Hematopoietic multipotent progenitor cell (in vitro differentiated cells): ENCODE data around the gene TGM5. TPM values are rescaled to one million over a fixed set of nuclear protein-coding genes. Genes with fewer than 3 reads are reported as not detected.
"Not testable (repeated sequence)": the region's sequence is repeated elsewhere in the genome, so short reads cannot be mapped to it uniquely, and the experiment has no call there.

ENCODE experiments used
- DNase-seq, 3 donors: peaks; one replicate each; pipeline ENCODE4 v3.0.0-alpha.2; 2011 to 2015; ENCODE audit warnings: low read depth in 2 of 3, low spot score in 2 of 3
- total RNA-seq: library from RNA; depleted of rRNA; stranded (reverse); fragments of >200 nt; gene quantifications from one replicate; pipeline ENCODE4 v1.2.3, GENCODE V29; 2012

The TGM5 gene
- total RNA-seq, 1 donor, result under 0.01 TPM

DNA sequence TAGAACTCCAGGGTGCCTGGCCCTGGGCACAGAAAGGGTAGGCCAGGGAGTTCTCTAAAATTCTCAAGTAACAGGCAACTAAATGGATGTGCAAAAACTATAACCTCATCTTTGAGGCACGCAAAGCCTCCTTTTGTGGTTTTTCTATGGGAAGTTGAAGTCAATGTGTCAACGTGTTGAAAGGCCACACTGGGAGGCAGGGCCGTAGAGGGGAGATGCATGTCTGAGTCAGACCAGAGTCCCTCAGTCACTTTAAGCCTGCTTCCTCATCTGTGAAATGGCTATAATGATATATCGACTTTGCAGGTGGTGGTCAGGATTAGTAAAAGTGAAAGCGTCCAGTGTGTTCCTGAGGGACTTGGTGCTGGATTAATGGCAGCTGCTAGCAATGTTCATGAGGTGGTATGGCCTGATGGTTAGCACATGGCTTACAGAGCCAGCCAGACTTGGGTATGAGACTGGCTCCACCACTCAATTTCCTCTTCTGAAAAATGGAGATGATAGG is 17.0 kb downstream of the TGM5 start:
- DNase-seq, result peak in 2 of 3 donors; percentile 85 to 91

DNA sequence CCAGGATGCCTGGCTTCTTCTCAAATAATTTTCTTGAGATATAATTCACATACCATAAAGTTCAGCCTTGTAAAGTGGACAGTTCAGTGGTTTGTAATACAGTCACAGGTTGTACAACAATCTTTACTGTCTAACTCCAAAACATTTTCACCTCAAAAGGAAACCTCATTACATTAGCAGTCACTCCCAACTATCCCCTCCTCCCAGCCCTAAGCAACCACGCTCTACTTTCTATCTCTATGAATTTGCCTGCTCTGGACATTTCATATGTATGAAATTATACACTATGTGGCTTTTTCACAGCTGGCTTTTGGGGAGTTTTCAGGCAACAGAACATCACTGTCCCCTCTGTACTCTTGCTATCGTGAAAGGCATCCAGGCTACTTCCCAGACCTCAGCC is 17.5 kb downstream of the TGM5 start:
- DNase-seq, result no peak

- no peak for DNase-seq
Measured at GRCh38 chr15:43246261-43246774, 20.4 kb downstream of the TGM5 start.

GRCh38 chr15:43244092-43244491 is 22.6 kb downstream of the TGM5 start:
- no peak for DNase-seq

DNA sequence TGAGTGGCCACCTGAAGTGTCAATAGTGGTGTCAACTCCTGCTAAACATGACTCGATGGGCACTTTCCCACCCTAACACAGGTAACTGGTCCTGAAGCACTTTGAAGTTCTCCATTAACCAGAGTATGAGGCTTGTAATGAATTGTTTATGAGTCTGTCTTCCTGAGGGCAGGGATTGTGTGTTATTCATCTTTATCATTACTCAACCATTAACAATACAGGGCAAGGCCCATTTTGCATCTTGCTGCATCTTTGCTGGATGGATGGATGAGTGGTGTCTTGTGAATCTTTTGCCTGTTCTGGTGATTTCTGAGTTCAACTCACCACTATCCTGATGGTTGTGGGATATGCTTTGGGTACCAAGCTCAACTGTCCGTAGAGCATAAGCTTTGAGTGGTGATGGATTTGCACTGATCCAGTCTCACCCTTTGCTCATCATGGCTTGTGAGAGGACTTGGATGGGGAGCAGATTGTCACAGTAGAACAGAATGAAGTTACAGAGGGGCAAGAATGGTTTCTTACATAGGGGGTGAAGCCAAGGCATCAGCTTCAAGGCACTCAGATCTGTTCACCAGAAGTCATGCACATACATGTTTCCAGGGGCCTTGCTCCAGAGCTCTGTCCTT is 23.6 kb downstream of the TGM5 start:
- no peak for DNase-seq

GRCh38 chr15:43242616-43243015 is 24.1 kb downstream of the TGM5 start:
- no peak for DNase-seq

DNA sequence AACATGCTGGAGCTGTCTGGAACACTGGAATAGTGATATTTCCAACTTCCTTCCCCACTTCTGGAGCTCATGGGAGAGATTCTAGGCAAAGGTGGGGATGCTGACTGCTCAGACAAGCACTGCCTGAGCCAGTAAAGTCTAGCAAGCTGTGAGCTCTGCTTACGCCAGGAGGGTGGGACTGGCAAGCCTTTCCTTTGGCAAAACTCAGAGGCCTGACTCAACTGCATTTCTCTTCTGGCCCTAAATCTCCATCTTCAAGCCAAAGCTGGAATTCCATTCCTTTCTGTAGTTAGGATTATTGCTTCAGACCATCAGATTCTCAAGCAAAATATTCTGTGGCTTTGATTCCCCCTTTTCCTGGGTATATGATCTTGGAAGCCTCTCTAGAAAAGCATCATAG is 25.6 kb downstream of the TGM5 start:
- no peak for DNase-seq

DNA sequence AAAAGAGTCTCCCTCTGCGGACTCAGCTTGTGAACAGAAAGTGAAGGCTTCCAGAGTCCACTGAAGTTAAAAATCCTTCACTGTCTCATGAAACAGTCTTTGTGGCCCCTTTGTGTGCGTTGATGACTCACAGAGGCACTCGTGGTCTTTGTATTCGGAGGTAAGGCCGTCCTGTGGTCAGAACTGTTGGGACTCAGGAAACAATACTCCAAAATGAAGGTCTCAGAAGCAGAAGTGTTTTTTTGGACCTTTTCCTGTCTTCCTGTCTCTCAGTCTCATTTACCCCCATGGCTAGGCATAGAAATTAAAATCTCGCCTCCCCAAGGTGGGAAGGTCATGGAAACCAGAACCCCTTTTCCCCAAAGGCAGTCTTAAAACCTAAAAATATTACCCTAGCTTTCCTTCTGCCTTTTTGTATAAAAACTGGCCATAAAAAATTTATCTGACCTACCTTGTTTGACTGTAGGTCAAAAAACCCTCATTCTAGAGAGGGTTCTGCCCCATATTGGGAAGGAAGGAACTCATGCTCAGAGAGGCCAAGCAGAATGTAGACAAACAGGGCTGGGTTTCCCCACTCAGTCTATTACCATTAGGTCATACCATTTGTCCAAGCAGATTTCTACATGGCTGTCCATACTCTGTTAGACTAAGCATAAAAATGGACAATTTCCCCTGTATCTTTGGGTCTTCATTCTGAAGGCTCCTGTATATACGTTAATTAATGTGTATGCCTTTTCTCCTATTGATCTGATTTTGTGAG is 26.8 kb downstream of the TGM5 start:
- DNase-seq, result peak in 2 of 3 donors; percentile 80 to 83

DNA sequence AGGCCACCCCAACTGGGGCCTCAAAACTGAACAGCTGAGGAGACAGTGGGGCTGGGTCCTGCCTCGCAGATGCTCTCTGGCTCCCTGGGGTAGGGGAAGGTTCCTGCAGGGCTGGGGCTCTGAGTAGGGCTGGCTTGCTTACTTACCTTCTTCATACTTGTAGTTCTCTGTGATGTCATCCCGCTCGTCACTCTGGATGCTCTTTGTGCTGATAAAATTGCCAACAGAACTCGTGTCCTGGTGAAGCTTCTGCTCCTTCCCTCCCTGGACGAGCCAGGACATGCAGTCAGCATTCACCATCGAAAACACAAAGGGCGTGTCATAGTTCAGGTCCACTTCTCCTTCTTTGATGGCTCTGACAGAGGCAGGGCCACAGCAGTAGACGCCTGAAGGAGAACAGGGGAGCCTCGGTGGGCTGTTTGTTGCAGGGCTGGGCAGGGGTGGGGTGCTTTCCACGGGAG is 28.0 kb downstream of the TGM5 start:
- no peak for DNase-seq

DNA sequence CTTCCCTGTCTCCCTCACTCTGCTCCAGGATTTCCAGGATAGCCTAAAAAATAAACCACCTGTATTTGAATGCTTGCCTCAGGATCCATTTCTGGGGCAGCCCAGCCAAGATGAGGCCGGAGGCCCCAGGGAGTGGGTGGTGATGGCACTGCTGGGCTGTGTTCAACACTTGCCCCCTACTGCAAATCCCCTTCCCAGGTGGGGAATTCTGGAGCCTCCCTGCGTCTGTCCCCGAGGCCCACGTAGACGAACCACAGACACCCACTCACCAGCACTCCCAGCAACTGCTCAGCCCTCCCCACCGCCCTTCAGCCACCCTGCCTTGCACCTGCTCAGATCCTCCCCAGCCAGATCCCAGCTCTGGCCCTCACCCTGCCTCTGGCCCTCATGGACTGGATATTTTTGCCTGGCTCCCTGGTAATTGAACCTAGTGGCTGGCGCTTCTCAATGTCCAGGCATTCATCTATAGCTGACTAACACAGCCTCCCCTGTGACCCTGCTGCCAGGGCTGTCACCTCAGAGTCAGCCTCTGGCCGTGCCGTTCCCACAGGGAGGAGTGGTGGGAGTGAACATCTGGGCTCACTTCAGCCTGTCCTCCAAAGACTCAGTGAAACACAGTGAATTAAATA is 28.8 kb downstream of the TGM5 start:
- DNase-seq, result no peak

GRCh38 chr15:43235536-43235935 is 31.2 kb downstream of the TGM5 start:
- DNase-seq, result no peak

GRCh38 chr15:43232289-43232874 is 34.3 kb downstream of the TGM5 start:
- no peak for DNase-seq

GRCh38 chr15:43230640-43231115 is 36.0 kb downstream of the TGM5 start:
- DNase-seq, result no peak

DNA sequence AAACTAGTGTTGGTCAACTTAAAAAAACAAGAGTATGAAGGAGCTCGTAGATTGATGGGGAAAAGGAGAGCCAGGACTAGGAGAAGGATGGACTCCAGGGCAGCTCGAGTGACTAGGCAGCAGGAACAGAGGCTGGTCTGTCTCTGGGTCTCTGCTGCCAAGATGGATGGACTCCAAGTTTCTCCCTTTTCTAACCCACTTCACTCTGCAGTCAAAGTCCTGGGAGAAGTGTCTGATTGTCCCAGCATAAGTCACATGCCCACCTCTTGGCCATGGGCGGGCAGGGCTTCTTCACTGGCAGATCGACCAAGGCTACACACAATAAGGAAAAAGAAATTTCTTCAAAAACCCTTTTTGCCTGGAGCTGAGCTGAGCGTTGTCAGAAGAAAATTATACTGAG is 36.8 kb downstream of the TGM5 start:
- DNase-seq, result no peak

GRCh38 chr15:43226436-43227305 is 40.1 kb downstream of the TGM5 start:
- no peak for DNase-seq

GRCh38 chr15:43225950-43226255 is 40.8 kb downstream of the TGM5 start:
- not testable (repeated sequence) for DNase-seq

- DNase-seq, result peak; percentile 21 to 85 (median 69)
Measured at GRCh38 chr15:43225201-43225949, 41.4 kb downstream of the TGM5 start.

GRCh38 chr15:43221422-43221821 is 45.3 kb downstream of the TGM5 start:
- DNase-seq, result no peak

GRCh38 chr15:43220991-43221403 is 45.7 kb downstream of the TGM5 start, which contains the start of gene EPB42:
Gene EPB42 (minus strand): TSS chr15:43221018. CDS start chr15:43220825, 193 bp downstream.
- DNase-seq, result peak in 2 of 3 donors; percentile 33 to 59
